Right kidney (tissue), 1 donor: Measurements from ENCODE around the gene LRMDA.

Experiments
- DNase-seq: peaks from one replicate; pipeline ENCODE4 v3.0.0-alpha.2; 2016

LRMDA gene

GRCh38 chr10:75841266-75841665 lies 409.8 kb downstream of the LRMDA start:
- DNase-seq = no peak

GRCh38 chr10:75845176-75845947 lies 413.9 kb downstream of the LRMDA start:
- DNase-seq = no peak

GRCh38 chr10:75847477-75847876 lies 416.1 kb downstream of the LRMDA start:
- DNase-seq = no peak

GRCh38 chr10:75851580-75852345 lies 420.3 kb downstream of the LRMDA start:
- no peak for DNase-seq

GRCh38 chr10:75852851-75853484 lies 421.5 kb downstream of the LRMDA start:
- DNase-seq = no peak

- DNase-seq = no peak
These were observed 425.9 kb downstream of the LRMDA start for GRCh38 chr10:75857269-75857846.

GRCh38 chr10:75857896-75858295 lies 426.5 kb downstream of the LRMDA start:
- no peak for DNase-seq

- DNase-seq = no peak
These were observed 426.9 kb downstream of the LRMDA start for GRCh38 chr10:75858339-75858738.

- no peak for DNase-seq
These were observed 427.7 kb downstream of the LRMDA start for GRCh38 chr10:75859141-75859540.

GRCh38 chr10:75860009-75860408 lies 428.6 kb downstream of the LRMDA start:
- DNase-seq = no peak

GRCh38 chr10:75861582-75861981 lies 430.2 kb downstream of the LRMDA start:
- DNase-seq = no peak

GRCh38 chr10:75862935-75863334 lies 431.5 kb downstream of the LRMDA start:
- DNase-seq = no peak

- DNase-seq = no peak
These were observed 433.3 kb downstream of the LRMDA start for GRCh38 chr10:75864717-75865116.

GRCh38 chr10:75865413-75866299 lies 434.2 kb downstream of the LRMDA start:
- DNase-seq = no peak

GRCh38 chr10:75866300-75866625 lies 434.8 kb downstream of the LRMDA start:
- no peak for DNase-seq

GRCh38 chr10:75866731-75867130 lies 435.3 kb downstream of the LRMDA start:
- no peak for DNase-seq

- no peak for DNase-seq
These were observed 437.1 kb downstream of the LRMDA start for GRCh38 chr10:75868574-75868973.

- DNase-seq = no peak
These were observed 438.7 kb downstream of the LRMDA start for GRCh38 chr10:75870039-75870645.

GRCh38 chr10:75875740-75876139 lies 444.3 kb downstream of the LRMDA start:
- no peak for DNase-seq

- DNase-seq = no peak
These were observed 445.3 kb downstream of the LRMDA start for GRCh38 chr10:75876710-75877109.

- DNase-seq = no peak
These were observed 446.5 kb downstream of the LRMDA start for GRCh38 chr10:75877877-75878276.

GRCh38 chr10:75878586-75878985 lies 447.2 kb downstream of the LRMDA start:
- DNase-seq = no peak
